HEK293T (cell line): ENCODE results near the gene RPL14.

Experiments
- ARNT ChIP-seq: fragments of 450-650 bp; IDR thresholded peaks from 2 replicates; pipeline ENCODE4 v1.6.1; 2017; ENCODE audit warnings: mild to moderate bottlenecking
- BHLHE40 ChIP-seq: fragments of 450-650 bp; IDR thresholded peaks from 2 replicates; pipeline ENCODE4 v1.6.1; 2016; ENCODE audit warnings: mild to moderate bottlenecking, moderate library complexity, borderline replicate concordance
- CTBP1 ChIP-seq: fragments of 450-650 bp; IDR thresholded peaks from 2 replicates; pipeline ENCODE4 v1.6.1; 2016; ENCODE audit warnings: borderline replicate concordance
- ELF4 ChIP-seq: fragments of 450-650 bp; IDR thresholded peaks from 2 replicates; pipeline ENCODE4 v1.6.1; 2017; ENCODE audit warnings: antibody characterized with exemption
- FOXA1 ChIP-seq: fragments of 450-650 bp; IDR thresholded peaks from 2 replicates; pipeline ENCODE4 v1.6.1; 2016; ENCODE audit warnings: mild to moderate bottlenecking
- FOXK2 ChIP-seq: fragments of 450-650 bp; IDR thresholded peaks from 2 replicates; pipeline ENCODE4 v1.6.1; 2016; ENCODE audit warnings: mild to moderate bottlenecking
- FOXM1 ChIP-seq: fragments of 450-650 bp; IDR thresholded peaks from 2 replicates; pipeline ENCODE4 v1.6.1; 2017; ENCODE audit warnings: mild to moderate bottlenecking, borderline replicate concordance
- L3MBTL2 ChIP-seq: fragments of 450-650 bp; conservative IDR thresholded peaks from 2 replicates; pipeline ENCODE4 v1.6.1; 2016; ENCODE audit warnings: mild to moderate bottlenecking
- NFRKB ChIP-seq: fragments of 450-650 bp; IDR thresholded peaks from 2 replicates; pipeline ENCODE4 v1.6.1; 2016; ENCODE audit warnings: mild to moderate bottlenecking, moderate library complexity
- PKNOX1 ChIP-seq: fragments of 450-650 bp; IDR thresholded peaks from 2 replicates; pipeline ENCODE4 v1.6.1; 2016
- SP1 ChIP-seq: fragments of 450-650 bp; IDR thresholded peaks from 2 replicates; pipeline ENCODE4 v1.6.1; 2017
- SUZ12 ChIP-seq: fragments of 450-650 bp; IDR thresholded peaks from 2 replicates; pipeline ENCODE4 v1.6.1; 2016; ENCODE audit warnings: mild to moderate bottlenecking
- TARDBP ChIP-seq: fragments of 450-650 bp; IDR thresholded peaks from 2 replicates; pipeline ENCODE4 v1.6.1; 2016
- ZNF384 ChIP-seq: fragments of 450-650 bp; IDR thresholded peaks from 2 replicates; pipeline ENCODE4 v1.6.1; 2016

- no peak for TF ChIP-seq FOXK2
- TF ChIP-seq BHLHE40, result no peak
- TF ChIP-seq ZNF384, result no peak
- no peak for TF ChIP-seq L3MBTL2
- no peak for TF ChIP-seq NFRKB
- TF ChIP-seq FOXA1, result no peak
- TF ChIP-seq SP1, result no peak
- TF ChIP-seq FOXM1, result no peak
- no peak for TF ChIP-seq ARNT
- no peak for TF ChIP-seq SUZ12
- TF ChIP-seq PKNOX1, result no peak
- no peak for TF ChIP-seq ELF4
- no peak for TF ChIP-seq CTBP1
- TF ChIP-seq TARDBP, result no peak
These were observed 42.8 kb downstream of the RPL14 start for GRCh38 chr3:40499952-40500351.
